Dendritic cell treated with granulocyte-macrophage colony-stimulating factor and Interleukin-4, amounts not matched to agents 40 ng/mL and 50 ng/mL, for 4 days (primary cell): ENCODE results near the gene MAPK8IP1.
"Not testable (repeated sequence)": the region's sequence is repeated elsewhere in the genome, so short reads cannot be mapped to it uniquely, and the experiment has no call there.

Experiments
- H3K27ac Mint-ChIP-seq: one replicate; pipeline ENCODE4 v1.8.0; 2022; ENCODE audit warnings: mild to moderate bottlenecking, mixed read lengths
- H3K27me3 Mint-ChIP-seq: one replicate; pipeline ENCODE4 v1.8.0; 2022; ENCODE audit warnings: mild to moderate bottlenecking, mixed read lengths
- H3K36me3 Mint-ChIP-seq: one replicate; pipeline ENCODE4 v1.8.0; 2022; ENCODE audit warnings: low read depth, mixed read lengths
- H3K4me1 Mint-ChIP-seq: one replicate; pipeline ENCODE4 v1.8.0; 2022; ENCODE audit warnings: low read depth, mixed read lengths
- H3K4me3 Mint-ChIP-seq: one replicate; pipeline ENCODE4 v1.8.0; 2022; ENCODE audit warnings: mild to moderate bottlenecking, moderate library complexity, mixed read lengths
- H3K9me3 Mint-ChIP-seq: one replicate; pipeline ENCODE4 v1.8.0; 2022; ENCODE audit warnings: mixed read lengths
- intact Hi-C: fragments of 100-400 bp; cut with micrococcal nuclease; formaldehyde crosslinking; loops from one replicate; pipeline ENCODE4 v1.15.0; 2022

MAPK8IP1 gene

GRCh38 chr11:45902452-45903380 lies 17.3 kb downstream of the MAPK8IP1 start:
- no peak overlapping the region for H3K27ac Mint-ChIP-seq
- peaks cover 46% of the 10 kb centered on the region for H3K27me3 Mint-ChIP-seq
- intact Hi-C loops: no loop called here
- H3K9me3 Mint-ChIP-seq: no peaks in the 10 kb centered on the region
- no peak overlapping the region for H3K4me3 Mint-ChIP-seq
- H3K36me3 Mint-ChIP-seq: no peaks in the 10 kb centered on the region
- H3K4me1 Mint-ChIP-seq: peaks cover 35% of the 10 kb centered on the region

- Mint-ChIP-seq H3K9me3 (no peaks in the 10 kb centered on the region), H3K4me3 (no peak overlapping the region), H3K4me1 (peaks cover 24% of the 10 kb centered on the region), H3K27me3 (peaks cover 29% of the 10 kb centered on the region), H3K36me3 (peaks cover 9% of the 10 kb centered on the region), H3K27ac (no peak overlapping the region)
- intact Hi-C loops: no loop called here
Observed at GRCh38 chr11:45904309-45904915, 19.0 kb downstream of the MAPK8IP1 start.

GRCh38 chr11:45905095-45905494 lies 19.6 kb downstream of the MAPK8IP1 start:
- Mint-ChIP-seq H3K27ac (no peak overlapping the region), H3K27me3 (peaks cover 26% of the 10 kb centered on the region), H3K9me3 (no peaks in the 10 kb centered on the region), H3K4me3 (no peak overlapping the region), H3K36me3 (peaks cover 16% of the 10 kb centered on the region), H3K4me1 (peaks cover 20% of the 10 kb centered on the region)
- intact Hi-C loops: no loop called here

- H3K9me3 Mint-ChIP-seq, H3K4me3 Mint-ChIP-seq, H3K27ac Mint-ChIP-seq, intact Hi-C loops: not testable (repeated sequence)
- H3K4me1 Mint-ChIP-seq: peaks cover 17% of the 10 kb centered on the region
- H3K36me3 Mint-ChIP-seq: peaks cover 20% of the 10 kb centered on the region
- H3K27me3 Mint-ChIP-seq: peaks cover 23% of the 10 kb centered on the region
Observed at GRCh38 chr11:45905576-45905975, 20.1 kb downstream of the MAPK8IP1 start.

GRCh38 chr11:45906096-45906682 lies 20.7 kb downstream of the MAPK8IP1 start:
- Mint-ChIP-seq H3K27ac (no peak overlapping the region), H3K27me3 (peaks cover 17% of the 10 kb centered on the region), H3K4me3 (no peak overlapping the region), H3K9me3 (no peaks in the 10 kb centered on the region), H3K4me1 (peaks cover 12% of the 10 kb centered on the region), H3K36me3 (peaks cover 26% of the 10 kb centered on the region)
- intact Hi-C loops: no loop called here

- H3K27ac Mint-ChIP-seq: no peak within 1 kb of the TSS
- H3K4me3 Mint-ChIP-seq: no peak within 1 kb of the TSS
- H3K36me3 Mint-ChIP-seq: peaks cover 35% of the 10 kb centered on the region
- intact Hi-C loops: no loop called here
- H3K4me1 Mint-ChIP-seq: peaks cover 12% of the 10 kb centered on the region
- peaks cover 8% of the 10 kb centered on the region for H3K27me3 Mint-ChIP-seq
- H3K9me3 Mint-ChIP-seq: no peaks in the 10 kb centered on the region
Observed at GRCh38 chr11:45906965-45907611, 21.6 kb downstream of the MAPK8IP1 start, which contains the start of gene FREY1. Gene FREY1, minus strand, starts transcription at chr11:45907271. Its CDS starts 26 bp downstream, at chr11:45907245.

GRCh38 chr11:45907911-45908370 lies 22.5 kb downstream of the MAPK8IP1 start:
- H3K27me3 Mint-ChIP-seq: peaks cover 3% of the 10 kb centered on the region
- intact Hi-C loops: no loop called here
- no peak overlapping the region for H3K27ac Mint-ChIP-seq
- no peaks in the 10 kb centered on the region for H3K9me3 Mint-ChIP-seq
- H3K4me1 Mint-ChIP-seq: peaks cover 12% of the 10 kb centered on the region
- H3K4me3 Mint-ChIP-seq: no peak overlapping the region
- peaks cover 44% of the 10 kb centered on the region for H3K36me3 Mint-ChIP-seq

- H3K4me3 Mint-ChIP-seq: no peak overlapping the region
- H3K9me3 Mint-ChIP-seq: no peaks in the 10 kb centered on the region
- intact Hi-C loops: no loop called here
- H3K27ac Mint-ChIP-seq: no peak overlapping the region
- H3K4me1 Mint-ChIP-seq: peaks cover 12% of the 10 kb centered on the region
- peaks cover 63% of the 10 kb centered on the region for H3K36me3 Mint-ChIP-seq
- H3K27me3 Mint-ChIP-seq: peaks cover 3% of the 10 kb centered on the region
Observed at GRCh38 chr11:45909594-45910475, 24.4 kb downstream of the MAPK8IP1 start.

GRCh38 chr11:45910623-45911022 lies 25.2 kb downstream of the MAPK8IP1 start:
- intact Hi-C loops: no loop called here

GRCh38 chr11:45913514-45913913 lies 28.1 kb downstream of the MAPK8IP1 start:
- Mint-ChIP-seq H3K27ac (no peak overlapping the region), H3K27me3 (no peaks in the 10 kb centered on the region), H3K36me3 (peaks cover 93% of the 10 kb centered on the region), H3K4me1 (peaks cover 21% of the 10 kb centered on the region), H3K9me3 (no peaks in the 10 kb centered on the region), H3K4me3 (no peak overlapping the region)
- intact Hi-C loops: no loop called here

More at GRCh38 chr11:45910623-45911022, 25.2 kb downstream of the MAPK8IP1 start:
- H3K4me3 Mint-ChIP-seq: no peak overlapping the region
- H3K27me3 Mint-ChIP-seq: peaks cover 3% of the 10 kb centered on the region
- peaks cover 14% of the 10 kb centered on the region for H3K4me1 Mint-ChIP-seq
- H3K9me3 Mint-ChIP-seq: no peaks in the 10 kb centered on the region
- no peak overlapping the region for H3K27ac Mint-ChIP-seq
- H3K36me3 Mint-ChIP-seq: peaks cover 71% of the 10 kb centered on the region

GRCh38 chr11:45913942-45914635 lies 28.6 kb downstream of the MAPK8IP1 start:
- Mint-ChIP-seq H3K4me1 (peaks cover 23% of the 10 kb centered on the region), H3K9me3 (no peaks in the 10 kb centered on the region), H3K4me3 (no peak overlapping the region), H3K36me3 (peaks cover 91% of the 10 kb centered on the region), H3K27ac (no peak overlapping the region), H3K27me3 (no peaks in the 10 kb centered on the region)
- intact Hi-C loops: no loop called here

- intact Hi-C loops: no loop called here
- peaks cover 23% of the 10 kb centered on the region for H3K4me1 Mint-ChIP-seq
- no peaks in the 10 kb centered on the region for H3K9me3 Mint-ChIP-seq
- peaks cover 3% of the 10 kb centered on the region for H3K27me3 Mint-ChIP-seq
- peaks cover 77% of the 10 kb centered on the region for H3K36me3 Mint-ChIP-seq
- no peak overlapping the region for H3K27ac Mint-ChIP-seq
- no peak overlapping the region for H3K4me3 Mint-ChIP-seq
Observed at GRCh38 chr11:45915446-45915845, 30.0 kb downstream of the MAPK8IP1 start.
